Stimulated activated effector memory CD8-positive, alpha-beta T cell treated with anti-CD3 and anti-CD28 coated beads, Interleukin-12 subunit alpha, Interleukin-12 subunit beta, amount 100 ng/mL, for 72 hours (primary cell): ENCODE data around the gene WDR88.
A peak's percentile ranks its signal among the peaks of the same experiment; 100 is the strongest.
"Not testable (repeated sequence)": the region's sequence is repeated elsewhere in the genome, so short reads cannot be mapped to it uniquely, and the experiment has no call there.

Source experiments
- ATAC-seq: fragments of 150-1000 bp; cut with Tn5 transposase; 2 replicates; pipeline ENCODE4 v1.10.0; 2021
- DNase-seq, 2 donors: peaks; one replicate each; pipeline ENCODE4 v3.0.0; 2021 to 2022; ENCODE audit warnings: low spot score in 2 of 2
- H3K27ac Mint-ChIP-seq: one replicate; pipeline ENCODE4 v1.8.0; 2022; ENCODE audit warnings: mild to moderate bottlenecking, mixed read lengths
- H3K36me3 Mint-ChIP-seq: one replicate; pipeline ENCODE4 v1.8.0; 2022; ENCODE audit warnings: mild to moderate bottlenecking, mixed read lengths
- H3K4me1 Mint-ChIP-seq: one replicate; pipeline ENCODE4 v1.8.0; 2022; ENCODE audit warnings: mixed read lengths
- H3K4me3 Mint-ChIP-seq: one replicate; pipeline ENCODE4 v1.8.0; 2022; ENCODE audit warnings: mild to moderate bottlenecking, mixed read lengths
- H3K9me3 Mint-ChIP-seq: one replicate; pipeline ENCODE4 v1.8.0; 2022; ENCODE audit warnings: mixed read lengths

The WDR88 gene

DNA sequence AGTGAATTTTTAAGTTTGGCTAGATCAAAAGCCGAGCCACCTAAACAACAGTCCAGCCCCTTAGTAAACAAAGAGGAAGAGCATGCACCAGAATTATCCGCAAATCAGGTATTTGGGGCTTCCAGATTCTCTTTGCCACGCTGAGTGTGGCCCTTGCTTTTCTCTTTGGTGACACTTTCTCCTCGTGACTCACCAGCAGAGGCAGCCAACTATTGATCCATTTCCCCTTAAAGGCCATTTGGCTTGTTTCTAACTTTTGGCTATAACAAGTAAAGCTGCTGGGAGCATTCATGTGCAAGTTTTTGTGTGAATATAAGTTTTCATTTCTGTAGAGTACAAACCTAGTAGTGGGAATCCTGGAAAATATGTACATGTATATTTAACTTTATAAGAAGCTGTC lies 17.6 kb upstream of the WDR88 start:
- peaks cover 98% of the 10 kb centered on the region for H3K36me3 Mint-ChIP-seq
- ATAC-seq, result no peak
- H3K4me3 Mint-ChIP-seq, result no peak overlapping the region
- H3K9me3 Mint-ChIP-seq, result no peaks in the 10 kb centered on the region
- H3K27ac Mint-ChIP-seq, result no peak overlapping the region
- H3K4me1 Mint-ChIP-seq, result no peaks in the 10 kb centered on the region
- DNase-seq, result no peak

DNA sequence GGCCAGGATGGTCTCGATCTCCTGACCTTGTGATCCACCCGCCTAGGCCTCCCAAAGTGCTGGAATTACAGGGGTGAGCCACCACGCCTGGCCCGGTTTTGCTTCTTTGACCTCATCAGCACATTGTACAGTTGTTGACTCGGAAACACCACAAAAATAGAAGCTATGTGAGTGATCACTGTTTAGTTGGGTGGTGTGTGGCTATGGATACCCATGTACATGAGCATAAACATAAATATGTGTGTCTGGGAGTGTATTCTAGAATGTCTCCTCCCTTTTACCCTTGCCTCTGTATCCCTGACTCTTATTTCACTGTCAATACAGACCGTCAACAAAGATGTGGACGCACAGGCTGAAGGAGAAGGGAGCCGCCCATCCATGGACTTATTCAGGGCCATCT lies 14.4 kb upstream of the WDR88 start:
- H3K4me3 Mint-ChIP-seq, result no peak overlapping the region
- no peaks in the 10 kb centered on the region for H3K9me3 Mint-ChIP-seq
- H3K27ac Mint-ChIP-seq, result no peak overlapping the region
- no peak for ATAC-seq
- no peaks in the 10 kb centered on the region for H3K4me1 Mint-ChIP-seq
- peaks cover 95% of the 10 kb centered on the region for H3K36me3 Mint-ChIP-seq
- no peak for DNase-seq

DNA sequence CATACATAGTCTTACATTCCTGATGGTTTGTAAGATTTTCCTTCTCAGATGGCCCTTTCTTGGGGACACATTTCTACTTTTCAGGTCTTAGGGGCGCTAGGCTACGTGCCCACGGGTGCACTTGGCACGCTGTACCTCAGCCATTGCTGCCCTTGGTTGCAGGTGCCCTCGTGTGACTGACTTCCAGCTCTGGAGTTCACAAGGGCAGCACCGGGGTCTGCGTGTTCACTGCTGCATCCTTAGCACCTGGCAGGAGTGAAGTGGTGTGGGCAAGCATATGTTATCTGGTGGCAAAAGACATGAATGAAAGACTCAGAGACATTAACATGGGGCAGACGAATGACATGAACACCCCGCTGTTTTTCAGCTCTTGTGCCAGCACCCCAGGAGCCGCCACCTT lies 13.3 kb upstream of the WDR88 start:
- Mint-ChIP-seq H3K4me3 (no peak overlapping the region), H3K4me1 (no peaks in the 10 kb centered on the region), H3K9me3 (no peaks in the 10 kb centered on the region), H3K36me3 (peaks cover 95% of the 10 kb centered on the region), H3K27ac (no peak overlapping the region)
- ATAC-seq (no peak), DNase-seq (no peak)

DNA sequence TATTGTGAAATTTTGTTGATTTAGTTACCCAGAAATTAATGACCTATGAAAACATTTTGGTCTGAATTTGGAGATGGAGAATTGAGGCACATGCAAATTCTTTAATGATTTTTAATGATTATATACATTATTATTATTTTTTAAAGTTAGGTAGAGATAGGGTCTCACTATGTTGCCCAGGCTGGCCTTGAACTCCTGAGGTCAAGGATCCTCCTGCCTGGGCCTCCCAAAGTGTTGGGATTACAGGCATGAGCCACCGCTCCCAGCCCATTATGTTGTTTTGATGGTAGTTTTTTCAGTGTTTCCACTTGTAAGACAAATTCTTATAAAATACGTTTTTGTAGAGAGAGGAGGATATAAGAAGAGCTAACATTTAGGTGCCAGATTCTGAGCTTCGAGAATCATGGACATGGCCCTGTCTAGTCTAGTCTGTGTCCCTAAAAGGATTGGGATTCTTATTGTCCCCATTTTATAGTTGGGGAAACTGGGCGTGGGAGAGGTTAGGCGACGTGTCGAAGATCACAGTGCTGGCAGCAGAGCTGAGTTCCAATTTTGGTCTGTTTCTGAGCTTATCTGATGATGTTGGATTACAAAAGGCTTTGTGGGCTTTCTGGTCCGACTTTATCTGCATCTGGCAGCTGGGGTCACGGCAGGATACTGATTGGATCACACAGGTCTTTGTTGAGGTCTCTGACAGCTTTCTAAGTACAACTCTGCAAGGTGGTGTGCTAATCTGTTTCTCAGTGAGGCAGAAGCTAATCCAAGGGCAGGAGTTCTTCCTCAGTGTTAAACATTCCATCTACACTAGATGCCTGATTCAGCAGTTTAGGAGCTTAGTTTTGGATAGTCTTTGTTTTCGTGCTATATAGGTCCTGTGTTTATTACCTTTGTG lies 7.5 kb upstream of the WDR88 start:
- Mint-ChIP-seq H3K27ac (peak overlapping the region; percentile 14), H3K36me3 (peaks cover 95% of the 10 kb centered on the region), H3K9me3 (no peaks in the 10 kb centered on the region), H3K4me1 (peaks cover 8% of the 10 kb centered on the region), H3K4me3 (no peak overlapping the region)
- ATAC-seq (no peak), DNase-seq (no peak)

DNA sequence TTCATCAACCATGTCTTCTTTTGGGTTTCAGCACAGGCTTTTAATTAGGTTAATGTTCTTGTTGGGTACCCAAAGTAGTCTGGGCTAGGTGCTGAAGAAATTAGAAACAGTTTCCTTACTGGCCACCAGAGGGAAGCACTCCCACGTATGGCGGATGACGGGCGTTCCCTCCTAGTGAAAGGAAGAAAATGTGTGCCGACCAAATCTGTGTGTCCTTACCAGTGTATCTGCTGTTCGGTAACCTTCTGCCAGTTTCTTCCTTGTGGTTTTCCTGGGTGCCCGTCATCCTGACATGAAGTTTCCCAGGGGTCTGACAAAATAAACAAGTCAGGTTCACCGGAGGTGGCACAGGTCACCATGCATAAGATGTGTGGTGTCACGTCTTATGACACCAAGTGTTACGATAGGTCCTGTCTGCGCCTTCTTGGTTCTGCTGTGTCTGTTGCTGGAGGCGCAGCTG lies 6.0 kb upstream of the WDR88 start:
- Mint-ChIP-seq H3K4me3 (no peak overlapping the region), H3K36me3 (peaks cover 99% of the 10 kb centered on the region), H3K27ac (no peak overlapping the region), H3K4me1 (peaks cover 8% of the 10 kb centered on the region), H3K9me3 (no peaks in the 10 kb centered on the region)
- DNase-seq (peak; percentile 47 to 57), ATAC-seq (peak; percentile 85)

DNA sequence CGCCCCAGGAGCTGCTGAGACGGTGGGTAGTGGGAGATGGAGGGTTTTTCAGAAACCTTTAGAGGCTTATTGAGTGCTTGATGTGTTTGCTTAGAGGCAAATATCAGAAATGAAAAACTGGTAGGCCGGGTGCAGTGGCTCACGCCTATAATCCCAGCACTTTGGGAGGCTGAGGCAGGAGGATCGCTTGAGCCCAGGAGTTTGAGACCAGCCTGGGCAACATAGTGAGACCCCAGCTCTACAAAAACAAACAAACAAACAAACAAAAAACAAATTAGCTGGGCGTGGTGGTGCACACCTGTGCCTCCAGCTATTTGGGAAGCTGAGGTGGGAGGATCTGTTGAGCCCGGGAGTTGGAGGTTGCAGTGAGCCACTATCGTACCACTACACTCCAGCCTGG lies 5.2 kb upstream of the WDR88 start:
- not testable (repeated sequence) for H3K4me1 Mint-ChIP-seq, H3K9me3 Mint-ChIP-seq, ATAC-seq, H3K27ac Mint-ChIP-seq, DNase-seq, H3K4me3 Mint-ChIP-seq
- H3K36me3 Mint-ChIP-seq, result peaks cover 99% of the 10 kb centered on the region

DNA sequence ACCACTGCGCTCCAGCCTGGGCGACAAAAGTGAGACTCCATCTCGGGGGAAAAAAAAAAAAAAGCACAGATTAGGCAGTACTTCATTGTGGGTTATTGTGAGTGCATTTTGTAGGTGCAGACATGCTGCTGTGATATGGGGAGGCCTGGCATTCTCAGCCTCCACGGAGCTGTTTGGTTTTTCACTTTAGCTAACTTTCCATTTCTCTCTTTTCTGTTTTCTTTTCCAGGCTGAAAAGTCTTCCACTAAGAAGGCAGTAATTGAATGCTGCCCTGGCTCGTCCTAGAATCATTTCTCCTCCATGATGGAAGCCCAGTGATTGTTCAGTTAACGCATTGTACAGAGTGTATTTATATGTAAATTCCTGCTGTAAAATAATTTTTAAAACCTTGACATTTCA lies 2.0 kb upstream of the WDR88 start:
- Mint-ChIP-seq H3K36me3 (peaks cover 67% of the 10 kb centered on the region), H3K4me1 (peaks cover 9% of the 10 kb centered on the region), H3K4me3 (no peak overlapping the region), H3K27ac (peak overlapping the region; percentile 79), H3K9me3 (no peaks in the 10 kb centered on the region)
- DNase-seq (no peak), ATAC-seq (no peak)

DNA sequence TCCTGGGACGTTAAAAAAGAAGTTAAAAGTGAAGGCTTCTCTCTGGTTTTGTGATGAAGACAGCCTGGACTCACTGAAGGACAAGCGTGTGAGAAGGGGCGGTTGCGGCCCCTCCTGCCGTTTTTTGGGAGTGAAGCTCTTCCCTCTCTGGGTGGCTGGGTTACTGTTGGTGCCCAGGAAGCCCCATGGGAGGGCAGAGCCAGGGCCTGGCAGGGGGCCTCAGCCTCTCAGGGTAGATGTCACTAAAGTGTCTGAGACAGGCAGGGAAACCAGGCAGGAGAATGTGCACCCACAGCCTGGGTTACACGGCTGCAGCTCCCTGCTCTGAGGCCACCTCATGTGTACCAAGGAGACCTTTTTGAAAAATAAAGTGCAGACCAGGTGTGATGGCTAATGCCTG lies 1.5 kb upstream of the WDR88 start:
- Mint-ChIP-seq H3K4me1 (peaks cover 13% of the 10 kb centered on the region), H3K36me3 (peaks cover 62% of the 10 kb centered on the region), H3K9me3 (no peaks in the 10 kb centered on the region), H3K4me3 (no peak overlapping the region), H3K27ac (peak overlapping the region; percentile 79)
- no peak for ATAC-seq
- no peak for DNase-seq

DNA sequence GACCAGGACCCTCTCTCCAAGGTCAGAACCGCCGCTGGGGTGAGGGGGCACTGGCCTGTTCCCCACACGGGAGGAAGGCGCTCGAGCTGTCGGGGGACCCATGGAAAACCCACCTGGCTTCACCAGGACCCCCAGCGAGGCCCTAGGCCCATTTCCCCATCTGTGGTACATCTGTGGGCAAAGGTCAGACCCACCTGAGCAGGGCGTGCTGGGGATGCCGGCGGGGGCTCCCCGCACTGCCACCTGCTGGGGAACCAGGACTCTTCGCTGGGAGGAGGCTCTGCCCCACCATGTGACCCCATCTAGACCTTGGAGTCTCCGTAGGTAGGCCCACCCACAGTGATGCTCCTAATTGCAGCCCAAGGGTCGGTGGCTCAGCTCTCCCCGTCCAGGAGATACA lies 511 bp downstream of the WDR88 start:
- H3K4me3 Mint-ChIP-seq, result no peak overlapping the region

DNA sequence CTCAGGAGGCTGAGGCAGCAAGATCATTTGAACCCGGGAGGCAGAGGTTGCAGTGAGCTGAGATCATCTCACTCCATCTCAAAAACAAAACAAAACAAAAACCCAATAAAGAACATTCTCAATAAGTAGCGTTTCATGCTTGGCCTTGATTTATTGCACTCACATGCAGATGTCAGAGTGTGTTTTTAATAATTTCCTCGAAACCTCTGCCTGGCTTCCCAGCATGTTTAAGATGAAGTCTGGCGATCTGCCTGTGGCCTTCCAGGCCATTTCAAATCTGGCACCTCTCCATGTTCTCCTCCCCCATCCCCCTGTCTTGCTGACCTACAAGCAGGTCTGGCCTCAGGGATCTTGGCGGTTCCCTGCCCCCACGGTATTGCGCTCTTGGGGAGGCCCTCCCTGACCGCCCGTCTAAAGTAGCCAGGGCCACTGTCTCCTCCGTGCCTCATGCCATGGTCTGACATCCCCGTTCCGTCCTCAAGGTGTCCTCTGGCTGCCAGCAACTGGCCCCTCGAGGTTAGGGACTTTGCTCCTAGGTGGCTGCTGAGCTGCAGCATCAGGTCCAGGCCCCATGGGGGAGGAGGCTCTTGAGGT lies 1.6 kb downstream of the WDR88 start:
- Mint-ChIP-seq H3K4me1 (peaks cover 5% of the 10 kb centered on the region), H3K27ac (peak overlapping the region; percentile 43), H3K9me3 (no peaks in the 10 kb centered on the region), H3K36me3 (peaks cover 31% of the 10 kb centered on the region), H3K4me3 (peak overlapping the region; percentile 48)
- ATAC-seq, result no peak
- no peak for DNase-seq

More for the DNA sequence above, 511 bp downstream of the WDR88 start:
- Mint-ChIP-seq H3K4me1 (peaks cover 5% of the 10 kb centered on the region), H3K36me3 (peaks cover 42% of the 10 kb centered on the region), H3K9me3 (no peaks in the 10 kb centered on the region), H3K27ac (no peak overlapping the region)
- no peak for DNase-seq
- no peak for ATAC-seq

DNA sequence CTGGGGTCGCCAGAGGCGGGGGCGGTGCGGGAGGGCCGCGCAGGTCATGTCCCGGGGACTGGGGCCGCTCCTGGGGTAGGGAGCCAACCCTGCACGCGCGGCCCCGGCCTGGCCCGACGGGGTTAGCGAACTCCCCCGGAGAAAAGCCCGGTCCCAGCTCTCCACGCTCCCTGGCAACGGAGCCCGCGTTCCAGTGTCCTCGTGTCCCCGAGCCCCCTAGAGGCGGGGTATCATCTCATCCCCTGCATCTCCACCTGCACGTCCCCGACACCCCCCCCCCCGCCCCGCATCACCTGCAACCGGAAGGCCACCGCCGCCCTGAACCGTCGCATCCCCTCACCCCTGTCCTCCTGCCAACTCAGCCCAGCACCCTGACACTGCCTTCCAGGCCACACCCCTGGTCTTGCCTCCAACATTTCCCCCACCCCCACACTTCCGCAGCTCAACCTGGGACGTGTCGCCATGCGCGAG lies 2.7 kb downstream of the WDR88 start:
- H3K4me1 Mint-ChIP-seq, result peaks cover 5% of the 10 kb centered on the region
- H3K36me3 Mint-ChIP-seq, result peaks cover 20% of the 10 kb centered on the region
- peak in 1 of 2 donors; percentile 55 for DNase-seq
- ATAC-seq, result peak; percentile 86
- H3K9me3 Mint-ChIP-seq, result no peaks in the 10 kb centered on the region
- peak overlapping the region; percentile 4 for H3K27ac Mint-ChIP-seq
- H3K4me3 Mint-ChIP-seq, result peak overlapping the region; percentile 48

DNA sequence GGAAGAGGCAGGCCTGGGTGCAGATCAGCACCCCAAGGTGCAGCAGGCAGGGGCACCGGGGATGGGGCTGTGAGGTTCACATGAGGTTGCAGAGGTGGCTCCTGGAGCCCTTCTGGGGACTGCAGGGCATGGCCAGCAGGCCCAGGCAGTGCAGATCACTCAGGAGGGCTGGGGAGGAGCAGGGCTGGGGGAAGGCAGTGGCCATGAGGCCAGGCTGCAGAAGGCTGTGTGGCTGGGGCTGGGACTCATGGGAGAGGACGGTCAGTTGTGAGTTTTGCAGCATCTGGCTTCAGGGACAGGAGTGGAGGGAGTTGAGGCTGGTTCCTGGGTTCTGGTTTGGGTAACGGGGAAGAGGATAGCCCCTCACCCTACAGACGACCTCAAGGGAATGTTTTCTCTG lies 7.3 kb downstream of the WDR88 start:
- Mint-ChIP-seq H3K27ac (peak overlapping the region; percentile 76), H3K4me3 (no peak overlapping the region), H3K4me1 (peaks cover 11% of the 10 kb centered on the region), H3K9me3 (no peaks in the 10 kb centered on the region), H3K36me3 (no peaks in the 10 kb centered on the region)
- DNase-seq, result no peak
- ATAC-seq, result no peak

DNA sequence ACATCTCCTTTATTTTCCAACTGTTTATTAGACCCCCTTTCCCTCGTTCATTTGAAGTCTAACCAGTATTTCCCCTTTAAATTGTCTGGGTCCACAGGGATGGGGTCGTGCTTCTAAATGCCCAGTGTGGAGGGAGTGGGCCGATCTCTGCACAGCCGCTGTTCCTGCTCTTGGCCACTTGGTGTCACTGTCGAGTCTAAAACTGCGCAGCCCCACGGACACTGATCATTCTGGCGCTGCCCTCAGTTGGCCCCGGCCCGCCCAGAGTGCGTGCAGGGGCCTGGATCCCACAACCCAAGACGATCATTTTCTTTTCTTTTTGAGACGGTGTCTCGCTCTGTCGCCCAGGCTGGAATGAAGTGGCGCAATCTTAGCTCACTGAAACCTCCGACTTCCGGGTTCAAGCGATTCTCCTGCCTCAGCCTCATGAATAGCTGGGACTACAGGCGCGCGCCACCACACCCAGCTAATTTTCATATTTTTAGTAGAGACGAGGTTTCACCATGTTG lies 12.0 kb downstream of the WDR88 start:
- peaks cover 6% of the 10 kb centered on the region for H3K4me1 Mint-ChIP-seq
- DNase-seq, result peak; percentile 64 to 80
- H3K9me3 Mint-ChIP-seq, result no peaks in the 10 kb centered on the region
- peak; percentile 95 for ATAC-seq
- no peak overlapping the region for H3K4me3 Mint-ChIP-seq
- H3K27ac Mint-ChIP-seq, result no peak overlapping the region
- H3K36me3 Mint-ChIP-seq, result no peaks in the 10 kb centered on the region

DNA sequence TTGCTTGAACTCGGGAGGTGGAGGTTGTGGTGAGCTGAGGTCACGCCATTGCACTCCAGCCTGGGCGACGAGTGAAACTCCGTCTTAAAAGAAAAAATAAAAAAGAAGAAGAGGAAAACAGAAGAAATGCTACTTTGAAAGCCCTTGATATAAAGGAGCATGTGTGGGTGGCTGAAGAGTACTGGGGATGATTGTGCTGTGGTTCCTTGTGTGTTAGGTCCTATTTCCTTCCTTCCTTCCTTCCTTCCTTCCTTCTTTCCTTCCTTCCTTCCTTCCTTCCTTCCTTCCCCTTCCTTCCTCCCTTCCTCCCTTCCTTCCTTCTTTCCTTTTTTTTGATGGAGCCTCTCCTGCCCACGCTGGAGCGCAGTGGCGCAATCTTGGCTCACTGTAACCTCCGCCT lies 14.3 kb downstream of the WDR88 start:
- H3K9me3 Mint-ChIP-seq, result no peaks in the 10 kb centered on the region
- peaks cover 6% of the 10 kb centered on the region for H3K4me1 Mint-ChIP-seq
- no peaks in the 10 kb centered on the region for H3K36me3 Mint-ChIP-seq
- H3K27ac Mint-ChIP-seq, result no peak overlapping the region
- ATAC-seq (no peak), DNase-seq (no peak)
- no peak overlapping the region for H3K4me3 Mint-ChIP-seq

DNA sequence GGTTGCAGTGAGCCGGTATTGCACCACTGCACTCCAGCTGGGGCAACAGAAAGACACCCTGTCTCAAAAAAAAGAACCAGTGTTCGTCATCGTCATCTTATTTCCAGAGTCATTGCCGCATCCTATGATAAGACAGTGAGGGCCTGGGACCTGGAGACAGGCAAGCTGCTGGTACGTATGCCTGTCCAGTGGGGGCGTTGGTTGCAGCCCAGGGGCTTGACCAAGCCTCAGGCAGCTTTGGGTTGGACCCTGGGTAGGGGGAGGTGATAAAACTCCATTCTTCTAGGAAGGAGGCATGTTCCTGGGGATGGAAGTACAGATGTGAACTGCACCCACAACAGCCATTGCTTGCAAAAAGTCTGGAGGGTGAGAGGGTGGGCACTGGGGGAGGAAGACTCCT lies 15.6 kb downstream of the WDR88 start:
- H3K27ac Mint-ChIP-seq, result no peak overlapping the region
- no peaks in the 10 kb centered on the region for H3K36me3 Mint-ChIP-seq
- DNase-seq, result no peak
- H3K9me3 Mint-ChIP-seq, result no peaks in the 10 kb centered on the region
- H3K4me1 Mint-ChIP-seq, result peaks cover 6% of the 10 kb centered on the region
- H3K4me3 Mint-ChIP-seq, result no peak overlapping the region
- no peak for ATAC-seq
